PC-3 (cell line): ENCODE measurements around the gene CTAG1B. TPM values are rescaled to one million over a fixed set of nuclear protein-coding genes. Genes with fewer than 3 reads are reported as not detected.
"Not testable (repeated sequence)": the region's sequence is repeated elsewhere in the genome, so short reads cannot be mapped to it uniquely, and the experiment has no call there.

Experiments
- ATAC-seq: fragments of 200-7000 bp; cut with Tn5 transposase; 2 replicates; pipeline ENCODE4 v1.9.1; 2020; ENCODE audit warnings: mild to moderate bottlenecking, moderate library complexity
- BruUV-seq: library from RNA; stranded (reverse); fragments of 400-500 nt; replicated peaks from 2 replicates; lab custom pipeline; 2021; lab: Mats Ljungman, UMichigan
- CTCF ChIA-PET: fragments of 300-600 bp; sonication (Branson Sonifier 250); formaldehyde crosslinking; loops from one replicate; lab custom pipeline; 2022; ENCODE audit warnings: antibody characterized with exemption; lab: Charles Lee
- POLR2A ChIA-PET: fragments of 300-600 bp; sonication (Branson Sonifier 250); formaldehyde crosslinking; loops from one replicate; lab custom pipeline; 2022; ENCODE audit warnings: antibody characterized with exemption; ENCODE audit not compliant: unreplicated experiment; lab: Charles Lee
- DNase-seq: peaks from one replicate; pipeline ENCODE4 v3.0.0-alpha.2; 2015
- H2AFZ ChIP-seq: fragments of 300-600 bp; sonication (generic); 2 replicates; pipeline ENCODE4 v1.6.0; 2016; ENCODE audit warnings: antibody characterized with exemption, low read length
- H3F3A ChIP-seq: fragments of 300-600 bp; sonication (generic); one replicate; pipeline ENCODE4 v1.6.0; 2017; ENCODE audit warnings: antibody characterized with exemption, low read length, control low read depth, mild to moderate bottlenecking; ENCODE audit not compliant: unreplicated experiment
- H3K27ac ChIP-seq: fragments of 300-600 bp; sonication (generic); 2 replicates; pipeline ENCODE4 v1.5.1; 2016; ENCODE audit warnings: mild to moderate bottlenecking, low read length
- H3K27me3 ChIP-seq: fragments of 300-600 bp; sonication (generic); 2 replicates; pipeline ENCODE4 v1.6.1; 2016; ENCODE audit warnings: low read length, mixed read lengths
- H3K36me3 ChIP-seq: fragments of 300-600 bp; sonication (generic); 2 replicates; pipeline ENCODE4 v1.6.1; 2016; ENCODE audit warnings: low read depth, mixed run types, low read length, mixed read lengths
- H3K4me1 ChIP-seq: fragments of 300-600 bp; sonication (generic); 2 replicates; pipeline ENCODE4 v1.5.1; 2016; ENCODE audit warnings: low read length; ENCODE audit not compliant: insufficient read depth
- H3K4me2 ChIP-seq: fragments of 300-600 bp; sonication (generic); 2 replicates; pipeline ENCODE4 v1.6.0; 2016; ENCODE audit warnings: low read length
- H3K4me3 ChIP-seq: fragments of 300-600 bp; sonication (generic); 2 replicates; pipeline ENCODE4 v1.5.1; 2016; ENCODE audit warnings: mild to moderate bottlenecking, low read length, mixed read lengths
- H3K79me2 ChIP-seq: fragments of 300-600 bp; sonication (generic); 2 replicates; pipeline ENCODE4 v1.6.1; 2017; ENCODE audit warnings: low read length, mixed read lengths
- H3K9ac ChIP-seq: fragments of 300-600 bp; sonication (generic); 2 replicates; pipeline ENCODE4 v1.6.0; 2016; ENCODE audit warnings: mild to moderate bottlenecking, low read length
- H3K9me2 ChIP-seq: fragments of 300-600 bp; sonication (generic); replicated peaks from 2 replicates; pipeline ENCODE4 v1.6.1; 2016; ENCODE audit warnings: mixed run types, low read length, mixed read lengths
- H3K9me3 ChIP-seq: fragments of 300-600 bp; sonication (generic); 2 replicates; pipeline ENCODE4 v1.6.1; 2016; ENCODE audit warnings: low read length, mixed read lengths
- H4K20me1 ChIP-seq: fragments of 300-600 bp; sonication (generic); 2 replicates; pipeline ENCODE4 v1.6.1; 2016; ENCODE audit warnings: low read length, mixed read lengths
- CTCF ChIP-seq: fragments of 300-600 bp; sonication (generic); conservative IDR thresholded peaks from 2 replicates; pipeline ENCODE4 v1.5.1; 2017; ENCODE audit warnings: antibody characterized with exemption, low read depth, mild to moderate bottlenecking, low read length
- EZH2 ChIP-seq: fragments of 300-600 bp; sonication (generic); IDR thresholded peaks from one replicate; pipeline ENCODE4 v1.6.1; 2017; ENCODE audit warnings: antibody characterized with exemption, mild to moderate bottlenecking, low read length; ENCODE audit not compliant: unreplicated experiment
- EZH2phosphoT487 ChIP-seq: fragments of 300-600 bp; sonication (generic); IDR thresholded peaks from 2 replicates; pipeline ENCODE4 v1.6.1; 2018; ENCODE audit warnings: mild to moderate bottlenecking, antibody characterized with exemption, low read length, borderline replicate concordance
- intact Hi-C: fragments of 100-400 bp; cut with micrococcal nuclease; formaldehyde crosslinking; loops from 2 replicates; pipeline ENCODE4 v1.9.0; 2023
- total RNA-seq: library from RNA; depleted of rRNA; stranded (reverse); fragments of >200 nt; gene quantifications from 2 replicates; pipeline ENCODE4 v1.2.3, GENCODE V29; 2014

CTAG1B gene
- total RNA-seq, 1 experiment from 2014 or later: not detected

GRCh38 chrX:154654925-154655324 lies 35.8 kb upstream of the CTAG1B start:
- DNase-seq (no peak), ATAC-seq (no peak)
- Histone ChIP-seq H3K4me1 (no peaks in the 10 kb centered on the region), H3K79me2 (no peaks in the 10 kb centered on the region), H3K9me3 (no peaks in the 10 kb centered on the region), H3K9ac (no peak overlapping the region), H3K4me2 (no peak overlapping the region), H3K27ac (no peak overlapping the region), H3K36me3 (no peaks in the 10 kb centered on the region), H3K9me2 (no peaks in the 10 kb centered on the region), H3K4me3 (no peak overlapping the region), H4K20me1 (no peaks in the 10 kb centered on the region), H2AFZ (no peak overlapping the region), H3F3A (no peaks in the 10 kb centered on the region), H3K27me3 (no peaks in the 10 kb centered on the region)
- no TSS peak for BruUV-seq
- POLR2A ChIA-PET: no interaction called here
- intact Hi-C loops: no loop called here
- CTCF ChIA-PET: no interaction called here
- TF ChIP-seq EZH2 (no peak), CTCF (no peak), EZH2phosphoT487 (no peak)

- DNase-seq (no peak), ATAC-seq (no peak)
- Histone ChIP-seq H3F3A (no peaks in the 10 kb centered on the region), H2AFZ (no peak overlapping the region), H3K9ac (no peak overlapping the region), H3K9me3 (no peaks in the 10 kb centered on the region), H3K9me2 (no peaks in the 10 kb centered on the region), H3K79me2 (no peaks in the 10 kb centered on the region), H4K20me1 (no peaks in the 10 kb centered on the region), H3K4me1 (no peaks in the 10 kb centered on the region), H3K27me3 (no peaks in the 10 kb centered on the region), H3K4me2 (no peak overlapping the region), H3K27ac (no peak overlapping the region), H3K4me3 (no peak overlapping the region), H3K36me3 (no peaks in the 10 kb centered on the region)
- ChIA-PET POLR2A (no interaction called here), CTCF (no interaction called here)
- BruUV-seq: no TSS peak
- no peak for TF ChIP-seq EZH2phosphoT487
- TF ChIP-seq CTCF: no peak
- TF ChIP-seq EZH2: no peak
- intact Hi-C loops: no loop called here
Observed at GRCh38 chrX:154654372-154654771, 35.3 kb upstream of the CTAG1B start.

GRCh38 chrX:154653413-154653812 lies 34.3 kb upstream of the CTAG1B start, which contains the start of gene CTAG2:
Gene CTAG2 (minus strand): TSS chrX:154653579. CDS start chrX:154653515, 64 bp downstream.
- H3K27me3 ChIP-seq, H3K4me3 ChIP-seq, CTCF ChIA-PET, H4K20me1 ChIP-seq, H3K9ac ChIP-seq, H3K9me3 ChIP-seq, DNase-seq, BruUV-seq, POLR2A ChIA-PET, H2AFZ ChIP-seq, ATAC-seq, H3F3A ChIP-seq, H3K4me2 ChIP-seq, H3K36me3 ChIP-seq, H3K27ac ChIP-seq, H3K9me2 ChIP-seq, H3K79me2 ChIP-seq, intact Hi-C loops, H3K4me1 ChIP-seq: not testable (repeated sequence)
